ENCODE data around the gene RPL3. TPM values are rescaled to one million over a fixed set of nuclear protein-coding genes. Genes with fewer than 3 reads are reported as not detected.

Gene RPL3
- total and polyA plus RNA-seq, 2 donors (not counting 1 experiment from before 2014, with no cell fraction given) = 2,665 to 5,418 TPM

GRCh38 chr22:39306456-39307361 is 12.7 kb downstream of the RPL3 start:
- Histone ChIP-seq H3K4me3 (ENCODE audit: control extremely low read depth in 1 of 5, extremely low read depth in 1 of 5, insufficient read depth in 1 of 5, low read depth in 2 of 5, low read length in 4 of 5) (no peak overlapping the region), H3K79me2 (ENCODE audit: control insufficient read depth, insufficient read depth, low read length) (no peaks in the 10 kb centered on the region), H2AFZ (ENCODE audit: insufficient read depth, low read depth, low read length, poor library complexity, severe bottlenecking) (no peak overlapping the region), H4K20me1 (ENCODE audit: control insufficient read depth, insufficient read depth, low read length, poor library complexity, severe bottlenecking) (peaks cover 2% of the 10 kb centered on the region), H3K9ac (ENCODE audit: low read length) (no peak overlapping the region), H3K27me3 (replicated peaks in 1 of 4; ENCODE audit: control extremely low read depth in 1 of 4, control insufficient read depth in 3 of 4, insufficient read depth in 4 of 4, low read length in 3 of 4) (no peaks in the 10 kb centered on the region), H3K4me1 (ENCODE audit: control insufficient read depth in 2 of 2, insufficient read depth in 2 of 2, low read length in 2 of 2) (peaks cover 0 to 18% of the 10 kb centered on the region in 2 donors), H3K36me3 (replicated peaks in 1 of 2; ENCODE audit: control extremely low read depth in 1 of 2, control insufficient read depth in 1 of 2, extremely low read depth in 1 of 2, insufficient read depth in 2 of 2, low read length in 1 of 2) (peaks cover 0 to 3% of the 10 kb centered on the region in 2 experiments), H3K27ac (ENCODE audit: low read length in 2 of 2) (no peak overlapping the region), H3K9me3 (ENCODE audit: control extremely low read depth in 1 of 3, control insufficient read depth in 2 of 3, insufficient read depth in 1 of 3, low read length in 2 of 3) (peaks cover 0 to 4% (median 0%) of the 10 kb centered on the region in 3 donors), H3K4me2 (replicated peaks; ENCODE audit: low read depth, low read length, poor library complexity, severe bottlenecking) (no peak overlapping the region)
- Mint-ChIP-seq H3K27ac (no peak overlapping the region), H3K4me3 (no peak overlapping the region), H3K9me3 (ENCODE audit: insufficient read depth) (no peaks in the 10 kb centered on the region), H3K4me1 (peaks cover 15% of the 10 kb centered on the region), H3K27me3 (no peaks in the 10 kb centered on the region)
- ATAC-seq (ENCODE audit: low read depth) (no peak), DNase-seq (peak; percentile 54)
- intact Hi-C loops (cut with micrococcal nuclease) = no loop called here
- WGBS (ENCODE audit: insufficient coverage) = 62% methylated on average over 9 of the region's 14 CpGs
- POLR2A ChIA-PET = interaction anchor here (0.6 to 1.3 kb wide), 4 partner anchors 13 to 590 kb away, joined by 4 to 10 read pairs (median 5); partner anchors contain the start of gene RPL3
- peak; percentile 28 for TF ChIP-seq CTCF (IDR thresholded peaks at IDR 0.05)
- TF ChIP-seq EZH2 (IDR thresholded peaks at IDR 0.05; ENCODE audit: borderline replicate concordance, insufficient read depth, low read depth, low read length, poor library complexity, severe bottlenecking) = no peak
- CTCF ChIA-PET = interaction anchor here (0.6 to 4.8 kb wide), 11 partner anchors 10 to 1707 kb away, joined by 3 to 45 read pairs (median 4); no protein-coding TSS in a partner anchor

Data from B cell (primary cell).